HG02981 (cell line): Measurements from ENCODE around the gene CDPF1.

Experiments used
- ATAC-seq: cut with Tn5 transposase; IDR thresholded peaks from one replicate; pipeline ENCODE4 v1.9.1; 2021; ENCODE audit warnings: mild to moderate bottlenecking, moderate library complexity; ENCODE audit not compliant: unreplicated experiment

CDPF1 gene

DNA sequence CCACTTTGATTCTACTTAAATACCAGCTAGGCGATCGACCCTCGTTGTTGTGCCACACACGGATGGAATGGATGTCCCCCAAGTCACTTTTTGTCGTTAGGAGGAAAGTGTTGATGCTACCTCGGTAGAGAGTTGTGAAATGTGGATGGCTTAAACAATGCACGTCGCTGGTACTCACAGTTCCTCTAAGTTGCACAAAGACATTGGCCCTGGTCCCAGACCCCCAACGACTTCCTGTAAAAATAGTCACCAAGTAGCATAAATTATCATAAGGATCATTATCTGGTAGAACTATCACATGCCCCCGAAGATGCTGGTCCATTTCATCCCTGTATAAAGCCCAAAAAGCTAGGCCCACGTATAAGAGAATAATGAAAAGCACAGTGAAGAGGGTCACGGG lies 9.3 kb upstream of the CDPF1 start:
- no peak for ATAC-seq

DNA sequence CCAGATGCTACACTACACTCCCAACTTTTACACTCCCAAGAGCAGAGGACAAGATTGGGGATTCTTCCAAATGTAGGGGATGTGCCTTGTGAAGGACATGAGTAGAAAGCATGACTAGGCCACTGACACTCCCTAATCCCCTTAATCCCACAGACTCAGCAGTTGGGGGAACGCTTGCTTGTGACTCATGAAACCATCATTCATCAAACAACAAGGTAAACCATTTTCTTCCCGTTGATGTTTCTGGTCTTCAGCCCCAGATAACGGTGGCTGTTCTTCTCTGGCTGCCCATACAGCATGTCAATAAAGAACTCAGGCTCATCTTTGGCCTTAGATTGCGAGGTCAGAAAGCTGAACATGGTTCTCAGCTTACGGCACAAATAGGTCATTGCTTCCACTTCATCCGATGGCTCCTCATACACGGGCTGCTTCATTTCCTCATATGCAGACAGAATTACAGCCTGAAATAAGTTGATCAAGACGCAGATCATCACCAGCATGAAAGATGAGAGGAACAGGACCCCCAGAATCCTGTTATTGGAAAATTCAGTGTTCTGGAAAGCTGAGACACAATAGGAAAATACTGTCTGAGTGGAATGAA lies 6.4 kb upstream of the CDPF1 start:
- ATAC-seq = no peak

DNA sequence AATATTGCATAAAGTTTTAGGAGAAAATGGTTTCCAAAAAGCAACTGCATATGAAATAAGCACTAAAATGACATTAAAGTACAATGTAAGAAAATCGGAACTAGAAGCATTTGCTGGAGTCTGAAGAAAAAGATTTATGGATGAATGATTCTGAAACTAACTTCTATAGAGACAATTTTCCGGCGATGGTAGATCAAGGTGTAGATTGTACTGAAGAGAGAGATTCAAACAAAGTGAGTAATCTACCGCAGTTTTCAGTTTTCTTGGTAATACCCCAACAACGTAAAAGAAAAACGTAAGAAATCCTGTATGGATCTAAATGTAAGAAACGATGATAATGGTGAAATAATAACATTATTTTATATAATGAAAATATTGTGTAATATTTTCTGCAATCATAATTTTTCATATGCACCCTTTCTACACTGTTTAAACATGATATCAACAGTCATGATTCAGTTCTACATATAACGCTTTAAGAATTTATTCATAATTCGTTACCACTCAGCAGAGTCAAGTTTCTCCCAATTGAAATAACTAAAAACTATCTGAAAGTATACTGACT lies 1.8 kb upstream of the CDPF1 start:
- ATAC-seq = no peak

DNA sequence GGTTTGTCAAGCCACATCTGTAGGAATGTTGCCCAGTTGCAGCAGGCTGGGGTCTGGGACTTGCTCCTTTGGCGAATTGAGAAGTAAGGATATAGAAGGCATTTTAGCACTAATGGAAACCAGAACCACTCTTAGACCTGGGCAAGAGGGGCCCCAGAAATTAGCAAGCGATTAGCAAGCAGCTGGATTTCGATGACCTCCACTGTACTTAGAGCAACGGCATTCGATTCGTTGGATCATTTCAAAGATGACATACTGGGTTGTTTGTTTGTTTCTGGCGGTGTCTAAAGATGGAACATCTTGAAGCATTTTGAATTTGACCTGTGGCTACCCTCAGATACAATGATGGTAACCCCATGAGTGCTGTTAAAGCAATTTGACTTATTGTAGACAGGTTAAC lies 1.2 kb upstream of the CDPF1 start:
- ATAC-seq = no peak

DNA sequence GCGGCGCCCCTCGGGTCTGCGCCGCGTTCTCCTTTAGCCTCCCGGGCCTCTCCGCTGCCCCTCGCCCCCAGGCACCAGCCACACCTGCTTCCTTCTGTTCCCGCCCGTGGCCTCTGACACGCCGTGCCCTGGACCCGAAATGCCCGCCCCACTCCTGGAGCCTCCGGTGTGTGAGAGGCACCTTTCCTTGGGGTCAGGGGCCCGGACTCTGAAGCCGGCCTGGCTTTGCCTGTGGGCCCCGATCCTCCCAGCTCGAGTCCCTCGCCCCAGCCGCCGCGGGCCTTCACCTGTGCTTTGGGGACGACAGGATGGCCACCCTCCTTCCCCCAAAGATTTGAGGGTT lies 661 bp upstream of the CDPF1 start:
- ATAC-seq = peak; percentile 5

DNA sequence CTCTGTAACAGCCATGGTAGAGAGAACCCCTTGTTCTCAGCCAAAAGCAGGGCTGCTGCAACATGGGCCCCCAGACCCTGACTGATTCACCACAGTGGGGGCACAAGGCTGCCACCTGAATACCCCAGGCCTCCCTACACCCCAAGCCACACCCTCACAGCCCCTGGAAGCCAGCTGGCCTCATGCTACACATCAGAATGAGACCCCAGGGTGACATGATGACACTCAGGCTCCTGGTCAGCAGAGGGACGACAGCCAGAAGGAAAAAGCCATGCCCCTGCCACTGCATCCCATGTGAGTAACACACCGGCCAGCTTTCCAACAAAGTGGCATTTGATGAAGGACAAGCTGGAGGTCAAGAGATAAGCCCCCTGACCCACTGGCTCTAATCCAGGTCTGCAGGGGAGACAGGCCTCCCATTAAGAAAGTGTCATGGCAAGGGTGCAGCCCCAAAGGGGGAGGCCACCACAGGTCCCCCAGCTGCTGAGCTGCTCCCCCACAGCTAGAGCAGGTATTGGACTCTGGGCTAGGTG lies 2.6 kb downstream of the CDPF1 start:
- no peak for ATAC-seq

DNA sequence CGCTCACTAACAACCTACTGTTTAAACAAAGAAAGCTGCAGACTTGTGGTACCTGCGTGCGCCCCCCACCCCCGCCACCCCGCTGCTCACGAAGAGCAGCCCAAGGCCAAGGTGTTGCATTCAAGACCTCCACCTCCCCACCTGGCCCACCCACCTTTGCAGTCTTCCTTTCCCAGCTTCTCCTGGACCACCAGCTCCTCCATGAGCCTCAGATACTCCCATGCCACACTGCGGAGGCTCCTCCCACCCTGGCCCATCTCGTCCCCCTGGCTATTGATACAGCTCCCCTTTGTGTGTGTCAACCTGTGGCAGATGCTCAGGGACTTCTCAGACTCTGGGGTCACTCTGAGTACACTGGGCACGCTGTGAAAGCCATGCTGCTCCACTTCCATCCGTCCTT lies 3.9 kb downstream of the CDPF1 start:
- no peak for ATAC-seq

DNA sequence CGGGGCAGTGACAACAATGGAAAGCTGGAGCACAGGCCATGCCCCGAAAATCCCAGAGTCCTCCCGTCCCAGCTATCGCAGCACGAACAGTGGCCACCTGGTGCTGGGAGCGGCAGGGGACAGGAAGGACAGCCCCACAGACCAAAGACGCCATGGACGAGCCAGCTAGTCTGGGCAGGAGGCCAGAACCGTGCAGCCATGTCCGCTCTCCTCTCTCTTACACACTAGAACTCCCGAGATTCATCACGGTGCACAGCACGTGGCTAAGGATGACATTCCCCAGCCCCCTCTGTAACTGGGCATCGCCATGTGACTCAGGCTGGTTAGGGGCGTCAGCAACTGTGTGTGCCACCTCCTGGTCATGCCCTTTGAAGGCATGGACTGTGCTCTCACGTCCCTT lies 4.6 kb downstream of the CDPF1 start:
- no peak for ATAC-seq

DNA sequence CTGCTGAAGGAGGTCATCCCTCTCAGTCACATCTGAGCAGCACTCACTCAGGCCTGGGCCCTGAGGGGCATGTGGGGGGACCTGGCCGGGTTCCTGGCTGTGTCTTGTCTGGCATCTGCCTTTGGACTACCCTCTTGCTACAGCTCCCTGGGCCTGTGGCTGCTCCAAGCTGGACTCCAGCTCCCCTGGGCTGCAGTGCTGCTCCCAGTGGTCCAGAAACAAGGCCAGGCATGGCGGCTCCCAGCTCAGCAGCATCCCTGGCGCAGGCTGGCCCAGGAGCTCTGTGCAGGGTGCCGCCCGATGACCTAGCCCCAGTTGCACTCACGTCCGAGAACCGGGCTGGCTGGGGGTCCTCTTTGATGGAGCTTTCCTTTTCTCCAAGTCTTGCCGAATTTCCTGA lies 5.3 kb downstream of the CDPF1 start:
- ATAC-seq = no peak

DNA sequence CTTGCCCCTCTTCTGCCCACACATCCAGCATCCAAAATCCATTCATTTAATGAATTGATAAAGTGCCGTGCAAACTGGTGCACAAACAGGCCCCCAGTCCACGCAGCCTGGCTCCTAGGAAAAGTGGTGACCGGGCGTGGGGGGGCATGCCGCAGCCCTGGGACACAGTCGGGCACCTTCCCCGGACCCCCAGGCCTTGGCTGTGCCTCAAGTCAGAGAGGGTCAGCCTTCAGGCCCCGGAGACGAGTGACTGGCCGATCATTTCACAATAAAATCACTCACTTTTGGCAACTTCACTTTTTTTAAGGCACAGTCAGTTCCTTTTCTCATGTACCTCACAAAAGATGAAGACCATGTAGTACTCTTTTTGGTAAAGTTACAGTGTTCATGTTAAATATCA lies 8.0 kb downstream of the CDPF1 start:
- no peak for ATAC-seq

DNA sequence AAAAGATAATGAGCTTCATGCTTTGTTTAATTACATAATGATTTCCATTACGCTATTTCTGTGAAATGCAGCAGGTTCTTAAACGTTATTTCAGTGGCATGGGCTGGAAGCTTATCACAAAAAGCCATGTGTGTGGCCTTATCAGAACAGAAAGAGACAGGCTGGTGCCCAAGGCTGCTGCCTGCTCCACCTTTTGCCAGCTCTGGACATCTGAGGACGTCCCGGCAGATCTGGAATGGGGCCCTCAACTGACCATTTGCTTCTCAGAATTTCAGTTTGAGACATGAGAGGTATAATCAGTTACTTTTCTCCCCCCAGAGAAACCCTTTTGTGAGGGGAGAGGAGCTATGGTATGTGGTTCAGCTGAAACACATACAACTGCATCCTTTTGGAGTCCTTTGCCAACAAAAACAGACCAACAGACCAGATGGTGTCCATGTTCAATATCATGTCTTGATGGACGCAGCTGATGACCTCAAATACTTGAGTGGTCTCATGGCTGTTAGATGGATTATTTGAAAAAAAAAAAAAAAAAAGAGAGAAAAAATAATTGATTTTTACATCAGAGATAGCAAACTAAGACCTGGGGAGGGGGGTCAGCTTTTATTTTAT lies 8.6 kb downstream of the CDPF1 start:
- no peak for ATAC-seq

DNA sequence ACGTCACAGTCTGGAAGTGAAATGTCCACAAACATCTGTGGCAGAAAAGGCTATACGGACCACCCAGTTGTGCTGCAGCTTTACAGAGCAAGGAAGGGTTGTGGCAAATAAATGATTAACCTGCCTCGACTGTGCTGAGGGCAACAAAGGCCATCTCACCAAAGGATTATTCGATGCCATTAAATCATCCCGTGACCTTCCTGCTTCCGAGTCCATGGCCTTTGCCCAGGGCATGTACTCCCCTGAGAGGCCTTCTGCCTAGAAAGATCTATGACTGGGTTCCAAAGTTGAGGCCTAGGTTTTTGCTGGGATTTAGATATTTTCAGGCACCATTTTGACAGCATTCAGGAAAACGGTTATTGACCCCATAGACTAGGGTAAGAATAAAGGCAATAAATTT lies 9.2 kb downstream of the CDPF1 start:
- ATAC-seq = no peak

DNA sequence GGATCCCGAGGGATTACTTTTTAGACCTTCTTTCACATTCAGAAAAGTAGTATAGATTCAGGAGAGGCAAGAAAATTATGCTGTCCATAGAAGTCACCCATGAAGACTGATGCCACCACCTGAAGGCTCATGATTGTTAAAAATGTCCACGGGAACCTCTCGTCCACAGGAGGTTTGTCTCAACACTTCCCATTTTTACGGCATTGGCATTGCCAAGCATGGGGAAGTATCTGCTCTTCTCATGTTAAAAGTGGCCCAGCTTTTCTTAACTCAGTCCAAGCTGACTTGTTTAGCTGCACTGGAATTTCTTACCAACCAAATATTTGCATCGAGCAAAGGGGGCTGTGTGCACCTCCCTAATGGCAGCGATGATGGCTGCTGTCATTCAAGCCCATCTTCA lies 9.6 kb downstream of the CDPF1 start:
- ATAC-seq = no peak

DNA sequence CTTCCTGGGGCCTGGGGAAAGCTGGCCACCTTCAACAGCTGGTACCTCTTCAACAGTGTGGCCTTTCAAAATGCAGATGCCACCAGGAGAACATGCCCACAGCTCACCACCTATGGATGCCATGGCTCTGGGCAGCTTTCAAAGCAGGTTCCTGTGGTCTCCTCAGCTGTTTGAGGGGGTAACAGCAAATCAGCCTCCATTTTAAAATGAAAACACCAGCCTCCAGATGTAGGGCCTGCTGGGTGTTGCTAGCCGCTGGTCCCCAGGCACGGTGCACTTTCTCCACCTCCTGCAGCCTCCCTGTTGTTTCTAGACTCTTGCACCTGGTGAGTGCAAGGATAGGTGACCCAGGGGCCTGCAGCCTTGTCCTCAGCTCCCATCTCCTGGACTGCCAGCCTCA lies 10.0 kb downstream of the CDPF1 start:
- ATAC-seq = no peak

DNA sequence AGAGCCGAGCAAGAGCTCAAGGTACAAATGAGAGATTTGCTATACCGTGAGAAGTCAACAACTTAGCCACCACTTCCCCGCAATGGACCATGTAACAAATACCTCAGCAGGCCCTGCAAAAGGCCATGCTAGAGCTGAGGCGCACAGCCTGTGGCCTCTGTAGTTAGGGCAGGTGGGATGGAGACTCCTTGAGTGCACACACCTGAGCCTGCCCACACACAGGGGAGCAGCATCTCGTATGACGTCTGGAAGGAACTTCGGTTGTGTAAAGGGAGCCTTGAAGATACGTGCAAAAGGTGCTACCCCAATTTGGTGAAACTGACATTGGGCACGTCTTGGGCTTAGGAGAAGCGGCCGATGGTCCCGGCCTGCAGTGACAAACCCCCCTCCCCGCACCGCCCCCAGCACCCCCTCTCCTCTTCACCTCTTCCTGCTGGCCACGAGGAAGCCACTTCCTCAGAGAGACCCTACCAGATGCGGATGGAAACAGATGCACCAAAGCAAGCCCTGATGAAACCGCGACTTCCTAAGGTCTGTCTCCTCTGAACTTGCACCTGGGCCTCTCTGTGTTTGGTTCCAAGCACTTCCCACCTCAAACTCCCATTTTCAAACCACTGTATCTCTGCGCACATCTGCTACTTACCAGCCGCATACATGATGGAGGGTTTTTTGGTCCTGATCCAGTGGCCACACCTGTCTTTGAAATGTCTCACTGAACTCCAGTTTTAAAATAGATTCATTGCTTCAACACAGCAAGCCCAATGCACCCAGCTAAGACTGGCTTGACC lies 10.6 kb downstream of the CDPF1 start:
- no peak for ATAC-seq

DNA sequence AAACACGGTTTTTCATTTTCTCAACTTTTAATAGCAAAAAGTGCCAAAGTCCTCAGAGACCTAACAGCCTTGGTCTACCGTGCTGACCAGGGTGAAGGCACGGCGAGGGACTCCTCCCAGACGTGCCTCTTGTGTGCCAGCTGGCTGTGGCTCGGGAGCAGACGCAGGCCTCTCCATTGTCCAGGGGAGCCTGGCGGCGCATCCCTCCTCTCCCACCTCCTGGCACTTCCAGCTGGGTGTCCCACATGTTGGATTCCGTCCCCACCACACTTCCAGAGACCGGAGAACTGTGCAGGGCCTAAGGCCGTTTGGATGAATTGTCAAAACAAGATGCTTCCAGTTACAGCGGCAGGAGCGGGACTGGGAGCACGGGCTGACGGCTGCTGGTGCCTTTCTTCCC lies 11.6 kb downstream of the CDPF1 start:
- no peak for ATAC-seq

DNA sequence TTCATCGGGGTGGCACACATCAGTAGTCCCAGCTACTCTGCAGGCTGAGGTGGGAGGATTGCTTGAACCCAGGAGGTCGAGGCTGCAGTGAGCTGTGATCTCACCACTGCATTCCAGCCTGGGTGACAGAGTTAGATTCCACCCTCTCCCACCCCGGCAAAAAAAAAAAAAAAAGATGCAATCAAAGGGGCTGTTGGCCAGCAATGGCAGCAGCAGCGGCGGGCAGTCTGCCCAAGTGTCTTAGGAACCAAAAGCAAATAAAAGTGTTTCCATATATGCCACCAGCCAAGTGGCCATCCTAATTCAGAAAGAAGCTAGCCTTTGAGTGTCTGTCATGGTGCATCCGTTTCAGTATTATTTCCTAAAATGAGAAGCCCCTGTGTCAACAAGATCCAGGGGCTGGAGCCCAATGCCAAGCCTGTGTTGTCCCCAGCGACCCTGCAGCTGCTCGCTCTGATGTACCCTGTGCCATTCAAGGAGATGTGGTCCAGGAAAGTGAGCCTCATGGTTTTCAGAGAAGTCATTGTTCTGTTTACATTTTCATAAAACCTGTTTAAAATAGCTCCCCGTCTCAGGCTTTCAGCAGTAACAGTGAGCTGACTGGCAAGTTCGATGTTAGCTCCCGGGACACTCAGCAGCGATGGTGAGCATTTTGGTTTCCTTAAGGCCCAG lies 12.5 kb downstream of the CDPF1 start:
- no peak for ATAC-seq

DNA sequence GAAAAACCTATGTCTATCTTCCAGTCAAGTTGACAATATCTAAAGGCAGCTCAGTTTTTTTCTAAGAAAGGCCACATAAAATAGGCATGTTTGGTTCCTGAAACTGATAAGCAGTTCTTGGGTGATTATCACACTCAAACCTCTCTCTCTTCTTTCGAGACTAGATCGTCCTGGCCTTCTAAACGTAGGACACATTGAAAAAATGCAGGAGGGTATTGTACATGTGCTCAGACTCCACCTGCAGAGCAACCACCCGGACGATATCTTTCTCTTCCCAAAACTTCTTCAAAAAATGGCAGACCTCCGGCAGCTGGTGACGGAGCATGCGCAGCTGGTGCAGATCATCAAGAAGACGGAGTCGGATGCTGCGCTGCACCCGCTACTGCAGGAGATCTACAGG lies 15.1 kb downstream of the CDPF1 start:
- no peak for ATAC-seq

DNA sequence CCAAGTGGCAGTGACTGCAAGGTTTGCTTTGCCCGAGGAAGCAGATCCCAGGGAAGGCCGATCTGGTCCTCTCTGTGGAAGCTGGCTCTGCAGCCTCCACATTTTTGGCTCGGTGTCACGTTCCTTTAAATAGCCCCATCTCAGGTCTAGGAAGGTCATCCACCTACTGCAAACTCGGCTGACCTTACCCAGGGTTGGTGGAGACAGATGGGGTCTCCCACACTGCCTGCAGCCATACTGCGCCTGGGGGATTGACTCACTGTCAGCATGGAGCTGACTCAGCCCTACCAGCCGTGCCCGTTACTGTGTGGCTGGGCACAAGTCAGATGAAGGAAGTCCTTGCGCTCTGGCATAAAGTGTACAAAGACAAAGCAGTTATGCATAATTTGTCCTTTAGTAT lies 16.9 kb downstream of the CDPF1 start:
- ATAC-seq = no peak

DNA sequence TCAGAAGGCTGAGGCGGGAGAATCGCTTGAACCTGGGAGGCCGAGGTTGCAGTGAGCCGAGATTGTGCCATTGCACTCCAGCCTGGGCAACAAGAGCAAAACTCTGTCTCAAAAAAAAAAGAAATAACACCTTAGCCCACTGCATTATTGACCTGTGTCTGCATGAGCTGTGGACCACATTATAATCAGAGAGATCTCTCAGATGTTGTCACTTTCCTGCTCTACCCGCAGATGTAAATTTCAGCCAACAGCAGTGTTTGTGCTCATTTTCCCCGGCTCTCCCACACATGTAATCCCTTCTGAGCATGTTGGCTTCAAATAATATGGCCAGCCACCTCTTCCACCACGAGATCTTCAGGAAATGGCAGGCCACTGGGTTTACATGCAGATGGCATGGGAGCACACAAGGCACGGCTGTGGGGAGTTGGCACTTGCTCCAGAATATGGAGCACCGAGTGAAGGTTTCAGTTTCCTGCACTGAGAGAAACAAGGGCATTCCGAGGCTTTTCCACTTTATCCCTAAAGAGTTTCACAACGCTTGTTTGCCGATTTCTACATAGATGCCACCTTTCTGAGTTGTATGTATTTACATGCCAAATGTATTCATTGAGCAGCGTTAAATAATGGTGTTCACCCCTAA lies 19.7 kb downstream of the CDPF1 start:
- no peak for ATAC-seq

DNA sequence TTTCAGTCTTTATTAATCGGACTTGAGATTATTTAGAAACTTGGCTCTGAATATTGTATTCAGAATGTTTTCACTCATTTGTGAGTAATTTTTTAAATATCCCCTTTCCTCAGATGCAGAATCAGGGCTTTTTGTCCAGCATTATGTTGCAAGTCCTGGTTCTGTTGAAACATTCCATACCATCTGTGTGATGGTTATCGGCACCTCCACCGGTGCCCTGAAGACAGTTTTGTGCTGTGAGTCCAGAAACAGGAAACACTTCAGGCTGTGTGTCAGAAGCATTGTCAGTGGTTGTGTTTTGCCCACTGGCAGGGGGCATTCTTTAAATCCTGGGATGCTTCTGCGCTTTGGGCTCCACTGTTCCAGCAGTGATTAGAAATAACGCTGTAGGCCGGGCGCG lies 20.4 kb downstream of the CDPF1 start:
- ATAC-seq = no peak
